Measurements from ENCODE around the gene CDCA5.
"Not testable (repeated sequence)": the region's sequence is repeated elsewhere in the genome, so short reads cannot be mapped to it uniquely, and the experiment has no call there.

CDCA5 gene

DNA sequence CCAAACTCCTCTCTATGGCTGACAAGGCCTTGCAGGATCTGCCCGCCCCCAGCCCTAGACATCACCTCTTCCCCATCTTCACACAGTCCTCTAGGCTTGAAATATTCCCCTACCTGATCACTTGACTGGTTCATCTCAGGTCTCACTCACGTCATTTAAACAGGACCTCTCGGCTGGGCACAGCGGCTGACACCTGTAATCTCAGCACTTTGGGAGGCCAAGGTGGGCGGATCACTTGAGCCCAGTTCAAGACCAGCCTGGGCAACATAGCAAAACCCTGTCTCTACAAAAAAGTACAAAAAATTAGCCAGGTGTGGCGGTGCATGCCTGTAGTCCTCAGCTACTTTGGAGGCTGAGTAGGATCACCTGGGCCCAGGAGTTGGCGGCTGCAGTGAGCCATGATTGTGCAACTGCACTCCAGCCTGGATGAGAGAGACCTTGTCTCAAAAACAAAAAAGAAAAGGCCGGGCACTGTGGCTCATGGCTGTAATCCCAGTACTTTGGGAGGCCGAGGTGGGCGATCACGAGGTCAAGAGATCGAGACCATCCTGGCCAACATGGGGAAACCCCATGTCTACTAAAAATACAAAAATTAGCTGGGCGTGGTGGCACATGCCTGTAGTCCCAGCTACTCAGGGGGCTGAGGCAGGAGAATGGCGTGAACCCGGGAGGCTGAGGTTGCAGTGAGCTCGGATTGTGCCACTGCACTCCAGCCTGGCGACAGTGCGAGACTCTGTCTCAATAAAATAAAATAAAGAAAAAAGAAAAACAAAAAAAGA, 35.2 kb upstream of the CDCA5 start:
- not testable (repeated sequence) for DNase-seq (ENCODE audit: low read depth)

DNA sequence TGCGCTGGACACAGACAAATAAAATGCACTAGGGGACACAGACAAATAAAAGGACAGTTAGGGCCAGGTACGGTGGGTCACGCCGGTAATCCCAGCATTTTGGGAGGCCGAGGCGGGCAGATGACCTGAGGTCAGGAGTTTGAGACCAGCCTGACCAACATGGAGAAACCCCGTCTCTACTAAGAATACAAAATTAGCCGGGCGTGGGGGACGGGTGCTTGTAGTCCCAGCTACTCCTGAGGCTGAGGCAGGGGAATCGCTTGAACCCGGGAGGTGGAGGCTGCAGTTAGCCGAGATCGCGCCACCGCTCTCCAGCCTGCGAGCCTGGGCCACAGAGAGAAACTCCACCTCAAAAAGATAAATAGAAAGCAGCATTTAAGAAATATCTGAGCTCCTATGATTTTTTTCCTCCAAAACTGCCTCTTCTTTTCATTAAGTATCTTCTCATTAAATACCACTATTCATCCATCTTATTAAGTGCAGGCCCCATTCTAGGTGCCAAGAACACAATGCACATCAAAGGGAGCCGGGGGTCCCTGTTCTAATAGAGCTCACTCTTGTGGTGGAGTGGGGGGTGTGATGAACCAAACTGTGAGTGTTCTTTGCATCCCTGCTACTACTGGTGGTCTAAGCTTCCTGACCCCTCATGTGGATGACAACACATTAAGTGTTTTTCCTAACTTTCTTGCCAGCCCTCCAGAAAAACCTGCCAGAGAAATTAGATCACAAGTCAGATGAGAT, 34.4 kb upstream of the CDCA5 start:
- DNase-seq (ENCODE audit: low read depth): no peak

DNA sequence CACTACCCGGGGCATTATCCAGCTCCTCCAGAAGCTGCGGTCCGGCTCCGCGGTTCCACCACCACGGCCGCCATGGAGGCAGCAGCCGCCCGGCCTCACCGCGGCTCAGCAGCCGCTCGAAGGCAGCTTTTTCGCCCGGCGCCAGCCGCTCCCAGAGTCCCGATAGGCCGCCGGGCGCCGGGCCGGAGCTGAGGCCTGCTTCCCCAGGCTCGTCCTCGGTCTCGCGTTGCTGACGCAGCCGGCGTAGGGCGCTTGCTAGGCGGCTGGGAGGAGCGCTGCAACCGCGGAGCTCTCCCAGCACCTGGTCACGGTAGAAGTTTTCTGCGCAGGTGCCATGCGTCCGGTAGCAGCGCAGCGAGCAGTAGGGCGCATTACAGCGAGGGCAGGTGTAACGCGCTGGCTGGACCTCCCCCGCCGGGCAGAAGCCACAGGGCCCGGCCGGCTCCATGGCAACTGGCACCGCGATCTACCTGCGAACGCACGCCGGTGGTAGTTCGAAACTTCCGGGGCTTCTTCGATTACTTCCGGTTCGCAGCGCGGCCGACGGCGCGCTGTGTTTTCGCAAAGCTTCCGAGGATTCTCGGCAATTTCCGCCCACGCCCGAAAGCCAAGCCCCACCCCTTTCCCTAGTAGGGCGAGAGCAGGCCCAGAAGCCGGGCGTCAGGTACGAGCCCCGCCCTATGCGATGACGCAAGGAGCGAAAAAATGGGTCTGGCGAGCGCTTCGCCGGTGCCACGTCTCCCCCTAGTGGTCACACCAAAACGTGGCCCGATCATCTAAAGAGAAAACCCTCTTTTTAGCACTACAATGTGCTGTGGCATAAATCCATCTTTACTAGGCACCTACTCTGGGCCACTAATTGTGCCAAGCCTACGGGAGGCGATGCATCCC, 33.6 kb upstream of the CDCA5 start, which contains the start of gene ZNHIT2:
TSS of gene ZNHIT2 (minus strand) at position 496 of the 891 bp plus-strand sequence. CDS start at position 448, 48 bp downstream.
- peak; percentile 99 for DNase-seq (ENCODE audit: low read depth)

DNA sequence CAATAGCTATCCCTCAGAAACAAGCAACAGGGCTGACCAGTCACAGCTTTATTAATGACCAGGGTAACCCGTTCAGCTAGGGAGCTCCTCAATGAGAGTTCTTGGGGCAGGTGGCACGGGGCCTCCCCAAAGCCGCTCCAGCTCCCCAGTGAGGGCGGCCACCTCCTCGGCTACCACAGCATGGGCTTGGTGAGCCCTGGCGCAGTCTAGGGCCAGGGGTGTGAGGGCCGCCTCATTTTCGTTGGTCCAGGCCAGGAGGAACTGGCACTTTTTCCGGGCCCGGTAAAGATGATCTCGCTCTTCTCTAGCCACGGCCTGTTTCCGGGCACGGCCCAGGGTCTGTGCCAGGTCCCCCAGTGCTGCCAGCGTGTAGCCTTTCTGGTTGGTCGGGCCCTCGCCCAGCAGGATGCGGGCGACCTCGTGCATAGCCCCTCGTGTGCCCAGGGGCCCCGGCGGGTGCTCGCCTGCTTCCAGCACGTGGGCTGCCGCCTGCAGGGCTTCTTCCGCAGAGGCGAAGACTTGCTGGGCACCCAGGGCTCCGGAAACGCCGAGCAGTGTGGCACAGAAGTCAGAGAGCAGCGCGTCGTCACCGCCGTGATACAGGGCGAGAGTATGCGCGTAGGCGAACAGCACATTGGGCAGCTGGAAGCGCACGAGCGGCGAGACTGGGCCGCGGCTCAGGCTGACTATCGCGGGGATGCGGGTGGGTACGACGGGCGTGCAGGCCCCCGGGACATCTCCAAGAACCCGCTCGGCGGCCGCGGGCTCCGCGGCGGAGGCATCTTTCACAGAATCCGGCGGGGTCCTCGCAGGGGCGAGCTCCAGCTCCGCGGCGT, 32.7 kb upstream of the CDCA5 start:
- no peak for DNase-seq (ENCODE audit: low read depth)

DNA sequence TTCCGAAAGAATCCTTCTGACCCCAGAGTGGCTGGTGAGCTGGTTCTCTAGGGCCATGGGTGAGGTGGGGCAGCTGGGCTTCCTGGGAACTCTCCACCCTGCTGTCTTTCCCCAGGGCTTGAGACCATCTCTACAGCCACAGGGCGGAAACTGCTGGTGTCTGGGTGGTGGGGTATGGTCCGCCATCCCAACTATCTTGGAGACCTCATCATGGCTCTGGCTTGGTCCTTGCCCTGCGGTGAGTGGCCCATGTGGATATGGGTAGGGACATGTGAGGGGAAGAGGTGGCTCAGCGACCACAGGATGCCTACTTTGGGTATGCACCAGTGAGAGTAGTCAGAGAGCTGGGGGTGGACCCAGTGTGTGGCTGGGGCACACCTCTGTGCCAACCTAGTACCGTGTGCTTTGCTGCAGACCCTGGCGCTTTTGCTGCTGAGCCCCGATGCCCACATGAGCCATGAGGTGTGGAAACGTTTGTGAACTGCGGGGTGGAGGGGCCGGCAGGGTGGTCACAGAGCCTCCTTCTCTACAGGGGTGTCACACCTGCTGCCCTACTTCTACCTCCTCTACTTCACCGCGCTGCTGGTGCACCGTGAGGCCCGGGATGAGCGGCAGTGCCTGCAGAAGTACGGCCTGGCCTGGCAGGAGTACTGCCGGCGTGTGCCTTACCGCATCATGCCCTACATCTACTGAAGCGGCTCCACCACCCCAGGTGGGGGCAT, 31.7 kb upstream of the CDCA5 start:
- DNase-seq (ENCODE audit: low read depth): no peak

DNA sequence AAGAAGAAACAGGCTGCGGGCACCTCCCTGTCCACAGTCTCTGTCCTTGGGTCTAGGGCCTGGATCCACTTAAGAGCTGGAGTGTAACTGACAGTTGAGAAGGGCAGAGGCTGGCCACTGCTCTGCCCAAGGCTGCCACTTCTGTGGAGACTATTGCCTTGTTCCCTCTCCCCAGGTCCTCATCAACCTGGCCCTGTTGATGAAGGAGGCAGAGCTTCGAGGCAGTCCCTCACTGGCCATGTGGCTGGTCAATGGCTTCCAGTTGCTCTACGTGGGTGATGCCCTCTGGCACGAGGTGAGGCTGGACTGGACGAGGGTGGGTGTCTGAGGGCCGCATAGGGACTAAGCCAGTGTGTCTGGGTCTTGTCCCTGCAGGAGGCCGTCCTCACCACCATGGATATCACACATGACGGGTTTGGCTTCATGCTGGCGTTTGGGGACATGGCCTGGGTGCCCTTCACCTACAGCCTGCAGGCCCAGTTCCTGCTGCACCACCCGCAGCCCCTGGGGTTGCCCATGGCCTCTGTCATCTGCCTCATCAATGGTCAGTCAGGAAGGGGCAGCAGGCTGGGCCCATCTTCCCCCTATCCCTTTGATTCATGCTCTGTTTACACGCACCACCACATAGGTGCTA, 30.8 kb upstream of the CDCA5 start:
- DNase-seq (ENCODE audit: low read depth): no peak

DNA sequence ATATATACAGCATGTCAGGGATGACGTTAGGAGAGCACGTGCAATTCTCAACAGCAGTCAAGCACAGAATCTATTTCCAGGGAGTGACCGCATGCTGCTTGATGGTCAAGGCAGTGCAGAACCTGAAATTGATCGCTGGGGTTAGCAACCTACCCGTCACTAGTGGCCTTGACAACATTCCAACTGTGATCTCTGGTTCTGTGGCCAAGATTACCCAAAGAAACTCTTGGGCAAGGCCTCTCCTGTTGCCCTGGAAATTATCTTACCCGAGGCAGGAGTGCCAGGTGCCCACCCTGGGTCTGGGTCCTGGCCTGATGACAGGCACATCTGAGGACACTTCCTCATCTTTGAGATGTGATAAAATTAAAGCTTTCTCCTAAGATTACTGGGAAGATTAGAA, 30.0 kb upstream of the CDCA5 start:
- DNase-seq (ENCODE audit: low read depth): no peak

DNA sequence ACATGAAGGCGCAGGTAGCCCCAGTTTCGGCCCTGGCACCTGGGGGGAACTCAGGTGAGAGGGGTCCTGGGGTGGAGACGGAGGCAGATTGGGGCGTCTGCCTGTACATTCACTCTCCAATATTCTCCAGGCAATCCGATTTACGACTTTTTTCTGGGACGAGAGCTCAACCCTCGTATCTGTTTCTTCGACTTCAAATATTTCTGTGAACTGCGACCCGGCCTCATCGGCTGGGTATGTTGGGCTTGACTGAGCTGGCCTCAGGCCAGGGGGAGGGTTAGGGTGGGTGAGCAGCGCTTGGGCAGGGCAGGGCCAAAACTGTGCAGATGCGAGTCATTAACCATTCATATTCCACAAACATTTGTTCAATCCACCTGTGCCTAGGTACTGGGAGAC, 29.5 kb upstream of the CDCA5 start:
- no peak for DNase-seq (ENCODE audit: low read depth)

DNA sequence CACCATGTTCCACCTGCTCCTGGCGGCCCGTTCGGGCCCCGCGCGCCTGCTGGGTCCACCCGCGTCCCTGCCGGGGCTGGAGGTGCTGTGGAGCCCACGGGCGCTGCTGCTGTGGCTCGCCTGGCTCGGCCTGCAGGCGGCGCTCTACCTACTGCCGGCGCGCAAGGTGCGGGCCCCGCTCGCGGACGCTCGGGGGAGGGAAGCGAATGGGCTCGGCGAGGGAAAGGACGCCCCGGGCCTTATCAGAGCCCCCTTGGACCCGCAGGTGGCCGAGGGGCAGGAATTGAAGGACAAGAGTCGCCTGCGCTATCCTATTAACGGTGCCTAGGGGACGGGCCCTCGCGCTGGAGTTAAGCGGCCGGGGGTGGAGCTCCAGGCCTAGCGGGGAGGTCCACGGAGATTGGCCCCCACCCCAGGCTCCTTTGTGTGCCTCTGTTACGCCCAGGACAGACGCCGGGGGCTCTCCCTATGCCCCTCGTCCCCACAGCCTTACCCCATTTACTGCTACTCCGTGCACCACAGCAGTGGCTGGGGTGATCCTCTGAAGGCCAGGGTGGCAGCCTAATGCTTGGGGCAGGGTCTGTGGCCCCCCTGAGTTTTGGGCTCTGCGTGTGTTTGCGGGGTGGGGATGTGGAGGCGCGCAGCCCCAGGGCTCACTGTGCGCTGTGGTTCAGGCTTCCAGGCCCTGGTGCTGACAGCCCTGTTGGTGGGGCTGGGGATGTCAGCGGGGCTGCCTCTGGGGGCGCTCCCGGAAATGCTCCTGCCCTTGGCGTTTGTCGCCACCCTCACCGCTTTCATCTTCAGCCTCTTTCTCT, 28.9 kb upstream of the CDCA5 start:
- DNase-seq (ENCODE audit: low read depth): peak; percentile 71

DNA sequence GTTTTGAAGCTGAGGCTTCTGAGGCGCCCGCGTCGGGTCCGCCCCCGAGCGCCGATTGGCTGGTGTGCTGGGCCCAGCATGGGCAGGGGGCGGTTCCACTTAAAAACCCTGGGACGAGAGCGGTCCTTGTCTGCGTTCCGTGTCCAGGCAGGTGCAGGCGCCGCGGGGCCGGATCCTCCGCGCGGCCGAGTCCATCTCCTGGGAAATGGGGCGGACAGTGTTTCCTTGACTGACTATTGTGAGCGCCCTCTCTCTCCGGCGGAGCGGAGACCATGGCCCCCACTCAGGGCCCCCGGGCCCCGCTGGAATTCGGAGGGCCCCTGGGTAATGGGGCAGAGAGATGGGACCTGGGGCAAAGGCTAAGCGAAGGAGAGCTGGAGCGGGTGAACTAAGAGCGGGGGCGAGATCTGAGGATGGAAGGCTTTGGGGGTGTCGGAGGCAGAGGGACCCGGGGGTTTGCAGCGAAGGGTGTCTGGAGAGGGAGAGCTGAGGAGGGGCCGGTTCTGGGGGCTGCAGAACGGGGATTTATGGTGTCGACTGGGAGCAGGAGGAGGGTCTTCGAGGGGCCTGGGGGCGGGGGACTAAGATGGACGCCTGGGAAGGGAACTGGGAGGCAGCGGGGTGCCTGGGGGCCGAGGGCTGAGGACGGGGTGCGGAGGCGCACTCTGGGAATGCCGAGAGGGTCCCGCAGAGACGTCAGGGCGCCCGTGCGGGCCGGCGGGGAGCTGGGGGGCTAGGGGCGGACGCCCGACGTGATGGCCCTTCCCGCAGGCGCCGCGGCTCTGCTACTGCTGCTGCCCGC, 28.1 kb upstream of the CDCA5 start, which contains the start of gene TM7SF2:
TSS of gene TM7SF2 (plus strand) at position 129 of the 802 bp plus-strand sequence. CDS start at position 273, 144 bp downstream.
- DNase-seq (ENCODE audit: low read depth): peak; percentile 90

DNA sequence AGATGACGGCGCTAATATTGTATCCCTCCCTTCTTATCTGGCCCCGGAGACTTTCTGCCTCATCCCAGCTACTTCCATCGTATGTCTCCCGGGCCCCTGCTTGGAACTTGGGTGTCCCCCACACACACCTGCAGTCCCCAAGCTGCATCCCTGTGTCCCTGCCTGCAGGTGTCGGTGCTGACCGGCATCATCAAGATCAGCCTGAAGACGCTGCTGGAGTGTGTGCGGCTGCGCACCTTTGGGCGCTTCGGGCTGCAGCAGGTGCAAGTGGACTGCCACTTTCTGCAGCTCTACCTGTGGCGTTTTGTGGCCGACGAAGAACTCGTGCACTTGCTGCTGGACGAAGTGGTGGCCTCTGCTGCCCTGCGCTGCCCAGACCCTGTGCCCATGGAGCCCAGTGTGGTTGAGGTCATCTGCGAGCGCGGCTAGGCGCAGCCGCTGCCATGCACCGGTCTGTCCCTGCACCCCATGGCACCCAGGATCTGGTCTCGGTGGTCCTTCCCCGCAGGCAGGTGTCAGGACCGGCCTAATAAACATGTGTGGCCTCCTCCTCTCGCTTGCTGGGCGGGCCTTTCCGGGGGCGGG, 27.4 kb upstream of the CDCA5 start:
- DNase-seq (ENCODE audit: low read depth): no peak

DNA sequence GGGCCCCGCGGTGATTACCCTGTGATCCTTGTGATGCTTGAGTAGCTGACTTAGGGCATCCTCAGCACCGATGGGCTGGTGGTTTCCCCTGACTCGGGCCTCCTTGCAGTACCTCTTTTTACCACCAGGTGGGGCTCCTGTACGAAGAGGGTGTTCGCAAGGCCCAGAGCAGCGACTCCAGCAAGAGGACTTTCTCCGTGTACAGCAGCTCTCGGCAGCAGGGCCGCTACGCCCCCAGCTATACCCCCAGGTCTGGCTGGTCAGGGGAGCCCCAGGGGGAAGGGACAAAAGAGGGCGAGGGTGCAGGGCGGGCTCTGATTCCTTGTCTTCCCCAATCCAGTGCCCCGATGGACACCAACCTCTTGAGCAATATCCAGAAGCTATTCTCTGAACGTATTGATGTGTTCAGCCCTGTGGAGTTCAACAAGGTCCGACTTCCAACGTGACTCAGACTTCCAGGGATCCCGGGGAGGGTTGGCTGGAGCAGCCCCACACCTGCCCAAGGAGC, 26.6 kb upstream of the CDCA5 start:
- DNase-seq (ENCODE audit: low read depth): peak; percentile 88

DNA sequence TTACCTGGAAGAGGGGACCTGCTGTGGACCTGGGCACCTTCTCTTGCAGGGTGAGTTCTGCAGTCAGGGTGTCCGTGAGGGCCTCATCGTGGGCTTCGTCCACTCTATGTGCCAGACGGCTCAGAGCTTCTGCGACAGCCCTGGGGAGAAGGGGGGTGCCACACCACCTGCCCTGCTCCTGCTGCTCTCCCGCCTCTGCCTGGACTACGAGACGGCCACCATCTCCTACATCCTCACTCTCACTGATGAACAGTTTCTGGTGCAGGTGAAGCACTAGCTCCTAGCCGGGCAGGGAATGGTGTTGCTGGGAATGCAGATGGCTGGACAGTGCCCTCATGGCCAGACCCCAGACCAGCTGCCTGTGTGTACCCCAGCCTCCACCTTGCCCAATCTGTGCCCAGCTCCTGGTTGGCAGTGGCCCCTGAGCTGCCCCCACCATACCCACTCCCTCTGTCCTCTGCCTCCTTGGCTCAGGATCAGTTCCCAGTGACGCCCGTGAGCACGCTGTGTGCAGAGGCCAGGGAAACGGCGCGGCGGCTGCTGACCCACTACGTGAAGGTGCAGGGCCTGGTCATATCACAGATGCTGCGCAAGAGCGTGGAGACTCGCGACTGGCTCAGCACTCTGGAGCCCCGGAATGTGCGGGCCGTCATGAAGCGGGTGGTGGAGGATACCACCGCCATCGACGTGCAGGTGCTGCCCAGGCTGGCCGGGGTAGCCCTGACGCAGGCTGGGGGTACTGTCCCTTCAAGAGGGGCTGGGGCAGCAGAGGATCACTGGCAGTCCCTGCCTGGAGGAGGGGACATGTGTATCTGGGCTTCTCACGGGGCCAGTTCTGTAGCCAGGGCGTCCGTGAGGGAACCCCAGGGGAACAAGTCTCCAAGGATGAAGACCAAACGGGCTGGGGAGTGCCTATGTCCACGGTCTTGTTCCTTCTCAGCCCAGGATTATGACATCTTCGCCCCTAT, 25.7 kb upstream of the CDCA5 start:
- DNase-seq (ENCODE audit: low read depth): no peak

DNA sequence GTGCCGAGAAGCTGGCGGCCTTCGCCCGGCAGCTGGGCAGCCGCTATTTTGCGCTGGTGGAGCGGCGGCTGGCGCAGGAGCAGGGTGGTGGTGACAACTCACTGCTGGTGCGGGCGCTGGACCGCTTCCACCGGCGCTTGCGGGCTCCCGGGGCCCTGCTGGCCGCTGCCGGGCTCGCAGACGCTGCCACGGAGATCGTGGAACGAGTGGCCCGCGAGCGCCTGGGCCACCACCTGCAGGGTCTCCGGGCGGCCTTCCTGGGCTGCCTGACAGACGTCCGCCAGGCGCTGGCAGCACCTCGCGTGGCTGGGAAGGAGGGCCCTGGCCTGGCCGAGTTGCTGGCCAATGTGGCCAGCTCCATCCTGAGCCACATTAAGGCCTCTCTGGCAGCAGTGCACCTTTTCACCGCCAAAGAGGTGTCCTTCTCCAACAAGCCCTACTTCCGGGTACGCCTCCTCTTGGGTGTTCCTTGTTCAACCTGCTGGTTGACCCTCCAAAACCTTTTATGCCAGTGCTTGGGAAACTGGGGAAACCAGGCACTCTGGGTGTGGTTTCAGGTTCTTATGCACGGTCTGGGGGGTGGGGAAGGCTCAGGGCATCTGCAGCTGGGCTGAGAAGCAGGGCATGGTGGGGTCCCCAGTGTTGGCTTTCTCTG, 24.8 kb upstream of the CDCA5 start:
- no peak for DNase-seq (ENCODE audit: low read depth)

DNA sequence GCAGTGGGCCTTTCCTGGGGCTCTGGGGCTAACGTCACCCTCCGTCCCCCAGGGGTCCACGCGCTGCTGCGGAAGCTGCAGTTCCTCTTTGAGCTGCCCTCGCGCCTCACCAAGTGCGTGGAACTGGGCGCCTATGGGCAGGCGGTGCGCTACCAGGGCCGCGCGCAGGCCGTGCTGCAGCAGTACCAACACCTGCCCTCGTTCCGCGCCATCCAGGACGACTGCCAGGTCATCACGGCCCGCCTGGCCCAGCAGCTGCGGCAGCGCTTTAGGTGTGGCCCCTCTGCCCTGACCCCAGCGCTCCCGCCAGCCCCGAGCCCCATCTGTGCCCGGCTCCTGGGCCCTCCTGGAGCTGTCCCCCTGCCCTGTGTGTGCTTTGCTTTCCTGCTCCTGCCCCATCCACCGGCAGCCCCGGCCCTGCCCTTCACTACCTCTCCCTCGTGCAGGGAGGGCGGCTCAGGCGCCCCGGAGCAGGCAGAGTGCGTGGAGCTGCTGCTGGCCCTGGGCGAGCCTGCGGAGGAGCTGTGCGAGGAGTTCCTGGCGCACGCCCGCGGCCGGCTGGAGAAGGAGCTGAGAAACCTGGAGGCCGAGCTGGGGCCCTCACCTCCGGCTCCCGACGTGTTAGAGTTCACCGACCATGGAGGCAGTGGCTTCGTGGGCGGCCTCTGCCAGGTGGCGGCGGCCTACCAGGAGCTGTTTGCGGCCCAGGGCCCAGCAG, 24.1 kb upstream of the CDCA5 start:
- DNase-seq (ENCODE audit: low read depth): no peak
